Effector CD8-positive, alpha-beta T cell (primary cell): ENCODE results near the gene NFE2L3.

Experiments
- DNase-seq: peaks from one replicate; lab custom pipeline; 2025; lab: John Stamatoyannopoulos, UW

The NFE2L3 gene

DNA sequence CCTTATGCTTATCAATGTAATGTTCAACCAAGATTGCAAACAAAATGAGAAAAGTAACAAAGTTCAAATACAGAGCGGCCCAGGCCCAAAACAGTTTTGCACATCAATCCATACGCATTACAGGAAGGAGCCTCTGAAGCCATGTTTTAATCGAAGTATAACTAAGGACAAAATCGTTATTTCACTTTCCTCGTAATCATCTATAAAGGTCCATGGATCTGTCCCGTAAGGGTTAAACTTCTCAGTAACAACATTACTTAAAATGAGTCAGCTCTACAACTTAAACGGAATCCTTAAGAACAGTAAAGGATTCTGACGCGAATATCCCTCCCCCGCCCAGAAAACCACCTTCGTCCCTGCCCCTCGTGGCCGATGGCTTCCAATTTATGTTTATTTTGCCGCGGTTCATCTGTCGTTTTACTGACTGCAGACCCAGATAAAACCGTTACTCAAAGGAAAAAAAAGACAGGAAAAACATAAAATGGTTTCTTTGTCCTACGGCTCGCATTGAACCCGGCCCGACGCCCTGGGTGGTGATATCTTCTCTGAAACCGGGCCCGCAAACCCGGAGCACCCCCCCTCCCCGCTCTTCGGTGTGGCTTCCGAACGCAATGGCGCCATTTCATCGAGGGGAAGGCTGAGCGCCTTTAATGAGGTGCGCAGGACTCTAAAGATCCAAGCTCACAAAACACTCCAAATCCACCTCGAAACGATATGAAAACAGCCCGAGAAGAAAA lies 47.5 kb downstream of the NFE2L3 start:
- DNase-seq, result peak; percentile 43

DNA sequence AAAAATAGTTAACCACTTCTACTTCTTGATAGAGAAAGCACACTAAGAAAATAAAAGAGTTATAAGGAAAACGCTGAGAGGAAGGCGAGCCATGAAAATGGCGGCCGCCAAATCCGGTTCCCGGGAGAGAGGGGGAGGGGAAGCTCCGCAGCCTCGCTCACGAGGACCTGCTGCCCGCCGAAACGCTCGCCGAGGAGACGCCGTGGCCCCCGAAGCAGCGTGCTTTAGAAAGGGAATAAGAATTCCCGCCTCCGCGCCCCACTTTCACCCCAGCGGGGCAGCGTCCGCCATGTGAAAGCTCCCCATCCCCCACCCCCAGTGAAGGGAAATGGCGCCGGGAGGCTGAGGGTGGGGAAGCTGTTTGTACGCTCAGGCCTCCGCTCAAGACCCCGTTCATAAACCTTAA lies 48.0 kb downstream of the NFE2L3 start:
- DNase-seq, result peak; percentile 70

DNA sequence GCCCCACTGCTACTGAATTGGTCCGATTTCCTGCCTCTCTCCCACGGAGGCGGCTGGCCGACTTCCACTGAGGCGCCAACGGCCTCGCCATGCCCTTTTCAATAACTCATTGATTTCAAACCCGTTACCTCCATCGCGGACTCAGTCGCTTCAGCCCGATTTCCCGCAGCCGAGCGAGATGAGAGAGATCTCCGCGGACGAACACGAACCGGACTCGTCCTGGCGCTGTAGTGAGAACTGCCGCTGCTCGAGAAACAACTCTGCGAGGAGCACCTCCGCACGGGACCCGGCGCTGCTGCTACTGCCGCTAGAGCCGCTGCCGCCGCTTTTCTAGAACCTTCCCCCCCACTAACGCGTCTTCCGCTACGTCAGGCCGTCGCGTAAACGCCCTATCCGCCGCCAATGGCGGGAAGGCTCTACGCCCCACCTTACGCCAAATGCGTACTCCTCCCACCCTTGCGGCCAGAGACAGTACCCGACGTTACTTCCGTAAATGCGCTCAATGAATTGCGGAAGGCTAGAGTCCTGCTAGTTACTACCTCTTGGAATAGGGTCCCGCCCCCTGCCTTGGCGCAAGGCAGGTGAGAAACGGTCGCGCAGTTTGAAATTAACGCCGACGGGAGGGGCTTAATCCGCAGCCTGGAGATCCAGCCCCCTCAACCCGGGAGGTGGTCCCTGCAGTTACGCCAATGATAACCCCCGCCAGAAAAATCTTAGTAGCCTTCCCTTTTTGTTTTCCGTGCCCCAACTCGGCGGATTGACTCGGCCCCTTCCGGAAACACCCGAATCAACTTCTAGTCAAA lies 48.6 kb downstream of the NFE2L3 start, which contains the start of gene HNRNPA2B1:
HNRNPA2B1 (minus strand) TSS at position 303 of the 803 bp plus-strand sequence; CDS start at position 134, 169 bp downstream.
- peak; percentile 97 for DNase-seq

DNA sequence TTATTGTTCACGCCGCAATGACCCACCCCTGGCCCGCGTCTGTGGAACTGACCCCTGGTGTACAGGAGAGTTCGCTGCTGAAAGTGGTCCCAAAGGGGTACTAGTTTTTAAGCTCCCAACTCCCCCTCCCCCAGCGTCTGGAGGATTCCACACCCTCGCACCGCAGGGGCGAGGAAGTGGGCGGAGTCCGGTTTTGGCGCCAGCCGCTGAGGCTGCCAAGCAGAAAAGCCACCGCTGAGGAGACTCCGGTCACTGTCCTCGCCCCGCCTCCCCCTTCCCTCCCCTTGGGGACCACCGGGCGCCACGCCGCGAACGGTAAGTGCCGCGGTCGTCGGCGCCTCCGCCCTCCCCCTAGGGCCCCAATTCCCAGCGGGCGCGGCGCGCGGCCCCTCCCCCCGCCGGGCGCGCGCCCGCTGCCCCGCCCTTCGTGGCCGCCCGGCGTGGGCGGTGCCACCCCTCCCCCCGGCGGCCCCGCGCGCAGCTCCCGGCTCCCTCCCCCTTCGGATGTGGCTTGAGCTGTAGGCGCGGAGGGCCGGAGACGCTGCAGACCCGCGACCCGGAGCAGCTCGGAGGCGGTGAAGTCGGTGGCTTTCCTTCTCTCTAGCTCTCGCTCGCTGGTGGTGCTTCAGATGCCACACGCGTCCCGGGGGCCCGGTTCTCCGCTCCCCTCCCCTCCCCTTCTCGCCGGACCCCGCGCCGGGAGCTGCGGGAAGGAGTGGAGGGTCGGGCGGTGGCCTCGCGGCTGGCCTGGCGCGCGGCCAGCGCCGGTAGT lies 49.4 kb downstream of the NFE2L3 start, which contains the start of gene CBX3:
CBX3 (plus strand) TSS at position 499 of the 772 bp plus-strand sequence. CDS start 1,254 bp downstream, outside the sequence.
- DNase-seq, result peak; percentile 87

DNA sequence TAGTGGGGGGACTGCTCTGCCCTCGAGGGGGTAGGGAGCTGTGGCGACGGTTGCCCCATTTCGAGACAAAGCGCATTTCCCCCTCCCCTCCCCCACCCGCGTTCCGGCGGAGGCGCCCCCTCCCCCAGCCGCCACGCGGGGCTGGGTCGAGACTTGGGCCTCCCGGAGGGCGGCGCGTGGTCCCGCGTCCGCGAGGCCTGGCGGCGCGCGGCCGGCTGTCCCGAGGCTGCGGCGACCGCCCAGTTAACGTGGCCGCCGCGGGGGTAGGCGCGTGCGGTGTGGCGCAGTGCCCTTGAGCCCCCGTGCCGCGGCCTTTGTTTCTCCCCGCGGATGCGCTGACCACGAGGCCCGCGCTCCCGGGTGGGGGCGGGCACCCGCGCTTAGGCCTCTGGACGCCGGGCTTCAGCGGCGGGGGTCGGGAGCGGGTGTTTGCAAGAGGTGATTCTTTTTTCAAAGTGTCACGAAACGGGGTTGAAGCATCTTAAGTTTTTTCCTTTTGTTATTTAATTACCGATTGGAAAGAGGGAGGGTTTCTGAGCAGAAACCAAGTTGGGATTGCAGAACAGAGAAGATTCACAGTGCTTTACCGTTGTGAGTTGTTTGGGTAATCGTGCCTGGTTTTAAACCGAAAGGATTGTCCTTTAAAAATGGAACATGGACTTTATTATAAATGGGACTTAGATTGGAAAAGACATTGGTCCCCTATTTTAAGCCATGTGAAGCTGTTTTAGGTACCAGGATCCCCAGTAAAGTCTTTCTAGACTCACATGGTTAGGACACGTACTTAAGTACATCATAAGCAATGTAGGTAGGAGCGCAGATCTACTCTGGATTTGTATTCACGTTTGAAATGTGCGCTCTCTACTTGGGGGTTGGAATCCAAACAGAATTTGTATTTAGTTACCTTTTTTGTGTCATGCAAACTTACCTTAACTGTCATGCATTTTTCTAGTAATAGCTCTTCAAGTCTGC lies 50.3 kb downstream of the NFE2L3 start:
- peak; percentile 41 for DNase-seq

DNA sequence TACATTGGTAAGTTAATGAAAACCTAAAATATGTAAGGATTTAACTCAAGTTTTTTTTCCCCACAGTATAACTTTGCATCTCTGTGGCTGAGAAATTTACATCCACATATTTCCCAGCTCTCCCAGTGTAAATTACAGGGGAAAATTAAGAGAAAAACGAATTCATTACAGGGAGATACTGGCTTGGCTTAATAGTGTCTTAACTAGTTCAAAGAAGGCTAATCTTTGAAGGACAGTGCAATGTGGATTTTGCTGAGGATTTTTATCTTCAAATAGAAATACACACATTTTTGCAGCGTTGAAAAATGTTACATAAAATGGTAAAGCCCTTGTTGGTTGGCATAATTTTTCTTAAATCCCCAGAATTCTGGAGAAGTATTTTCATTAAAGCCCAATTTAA lies 51.0 kb downstream of the NFE2L3 start:
- DNase-seq, result no peak

DNA sequence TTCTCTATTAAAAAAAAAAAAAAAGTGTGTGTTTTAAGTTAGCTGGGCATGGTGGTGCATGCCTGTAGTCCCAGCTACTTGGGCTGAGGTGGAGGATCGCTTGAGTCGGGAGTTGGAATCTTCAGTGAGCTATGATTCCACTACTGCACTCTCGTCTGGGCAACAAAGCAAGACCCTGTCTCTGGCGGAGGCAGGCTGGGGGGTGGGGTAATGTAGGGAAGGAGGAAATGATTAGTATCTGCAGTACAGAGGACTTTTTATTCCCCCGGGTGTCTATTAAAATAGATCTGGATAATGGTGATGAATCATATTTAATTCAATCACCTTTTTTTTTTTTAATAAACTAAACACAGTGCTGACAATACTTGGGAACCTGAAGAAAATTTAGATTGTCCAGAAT lies 56.0 kb downstream of the NFE2L3 start:
- DNase-seq, result no peak

DNA sequence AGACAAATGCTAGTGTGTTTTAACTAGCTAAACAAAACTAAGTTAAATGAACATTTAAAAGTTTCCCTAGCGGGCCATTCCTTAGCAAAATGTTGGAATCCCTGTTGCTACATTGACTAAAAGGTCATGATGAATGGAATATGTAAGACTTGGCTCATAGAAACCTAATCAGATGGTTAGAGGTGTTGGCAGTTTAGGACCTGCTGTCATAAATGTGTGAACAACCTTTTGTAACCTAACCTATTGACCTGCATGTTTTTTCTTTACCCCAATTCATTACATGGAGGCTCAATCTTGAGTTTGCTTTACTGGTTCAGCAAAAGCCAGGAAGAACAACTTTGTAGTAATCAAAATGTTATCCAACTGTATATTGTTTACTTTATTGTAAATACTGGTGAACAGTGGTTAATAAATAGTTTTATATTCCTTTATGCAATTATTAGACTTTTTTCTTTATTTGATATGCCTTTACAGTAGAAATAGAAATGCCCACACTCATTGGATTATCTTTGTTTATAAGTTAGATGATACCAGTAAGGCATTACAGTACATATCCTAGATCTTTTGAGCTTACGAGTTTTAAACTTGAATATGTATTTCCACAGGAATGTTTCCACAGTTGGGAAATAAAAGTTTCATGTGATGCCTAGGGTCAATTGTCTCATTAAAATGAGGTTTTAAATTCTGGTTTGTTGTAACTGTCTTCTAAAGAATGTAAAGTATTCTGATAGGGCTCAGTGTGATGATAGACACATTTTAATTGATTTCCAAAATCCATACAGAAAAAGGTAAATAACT lies 61.1 kb downstream of the NFE2L3 start:
- no peak for DNase-seq

DNA sequence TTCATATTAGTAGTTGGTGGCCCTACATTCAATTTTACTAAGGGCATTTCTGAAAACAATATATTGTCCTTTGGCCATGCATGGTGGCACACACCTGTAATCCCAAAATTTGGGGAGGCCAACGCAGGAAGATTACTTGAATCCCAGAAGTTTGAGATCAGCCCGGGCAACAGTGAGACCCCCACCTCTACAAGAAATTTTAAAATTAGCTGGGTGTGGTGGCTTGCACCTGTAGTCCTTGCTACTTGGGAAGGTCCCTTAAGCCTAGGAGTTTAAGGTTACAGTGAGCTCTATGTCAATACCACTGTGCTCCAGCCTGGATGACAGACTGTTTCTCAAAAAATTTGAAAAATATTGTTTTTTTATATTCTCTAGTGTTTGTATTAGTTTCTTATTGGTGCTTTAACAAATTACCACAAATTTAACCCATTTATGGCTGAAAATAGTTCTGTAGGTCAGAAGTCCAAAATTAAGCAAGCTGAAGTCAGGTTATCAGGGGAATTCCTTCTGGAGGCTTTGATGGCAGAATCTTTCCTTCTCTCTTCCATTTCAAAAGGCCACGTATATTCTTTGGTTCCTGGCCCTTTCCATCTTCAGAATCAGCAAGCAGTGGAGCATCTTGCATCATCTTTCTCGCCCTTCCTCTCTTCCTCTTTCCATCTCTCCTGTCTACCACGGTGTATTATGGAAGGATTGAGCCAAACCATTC lies 62.0 kb downstream of the NFE2L3 start:
- no peak for DNase-seq

DNA sequence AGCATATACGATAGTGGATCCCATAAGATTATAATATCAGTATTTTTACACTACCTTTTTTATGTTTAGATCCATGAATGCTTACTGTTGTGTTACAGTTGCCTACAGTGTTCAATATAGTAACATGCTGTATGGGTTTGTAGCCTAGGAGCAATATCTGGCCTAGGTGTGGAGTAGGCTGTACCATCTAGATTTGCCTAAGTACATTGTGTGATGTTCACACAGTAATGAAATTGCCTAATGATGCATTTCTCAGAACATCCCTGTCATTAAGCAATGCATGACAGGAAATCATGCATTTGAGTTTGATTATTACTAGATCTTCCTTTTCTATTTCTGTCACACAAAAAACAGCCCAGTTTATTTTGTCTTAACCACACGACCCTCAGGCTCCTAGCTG lies 64.1 kb downstream of the NFE2L3 start:
- no peak for DNase-seq

DNA sequence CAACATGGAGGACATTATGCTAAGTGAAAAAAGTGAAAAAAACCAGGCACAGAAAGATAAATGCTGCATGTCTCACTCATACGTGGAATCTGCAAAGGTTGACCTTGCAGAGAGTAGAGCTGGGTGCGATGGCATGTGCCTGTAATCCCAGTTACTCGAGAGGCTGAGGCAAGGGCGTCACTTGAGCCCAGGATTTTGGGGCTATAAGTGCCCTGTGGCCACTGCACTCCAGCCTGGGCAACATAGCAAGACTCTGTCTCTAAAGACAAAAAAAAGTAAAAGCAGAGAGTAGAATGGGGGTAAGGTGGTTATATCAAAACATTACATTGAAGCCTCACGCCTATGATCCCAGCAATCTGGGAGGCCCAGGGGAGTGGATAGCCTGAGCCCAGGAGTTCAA lies 72.4 kb downstream of the NFE2L3 start:
- DNase-seq, result no peak

DNA sequence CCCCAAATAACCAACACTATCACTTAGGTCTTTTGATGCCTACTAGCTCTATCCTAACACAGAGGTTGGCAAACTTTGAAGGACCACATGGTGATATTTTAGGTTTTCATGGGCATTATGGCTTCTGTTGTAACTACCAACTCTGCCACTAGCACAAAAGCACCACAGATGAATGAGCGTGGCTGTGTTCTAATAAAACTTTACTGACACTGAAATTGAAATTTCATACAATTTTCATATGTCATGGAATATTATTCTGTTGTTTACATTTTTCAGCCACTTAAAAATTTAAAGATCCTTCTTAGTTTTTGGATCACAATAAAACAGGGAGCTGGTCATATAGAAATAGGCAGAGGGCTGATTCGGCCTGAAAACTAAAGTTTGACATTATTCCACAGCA lies 76.0 kb downstream of the NFE2L3 start:
- DNase-seq, result no peak

DNA sequence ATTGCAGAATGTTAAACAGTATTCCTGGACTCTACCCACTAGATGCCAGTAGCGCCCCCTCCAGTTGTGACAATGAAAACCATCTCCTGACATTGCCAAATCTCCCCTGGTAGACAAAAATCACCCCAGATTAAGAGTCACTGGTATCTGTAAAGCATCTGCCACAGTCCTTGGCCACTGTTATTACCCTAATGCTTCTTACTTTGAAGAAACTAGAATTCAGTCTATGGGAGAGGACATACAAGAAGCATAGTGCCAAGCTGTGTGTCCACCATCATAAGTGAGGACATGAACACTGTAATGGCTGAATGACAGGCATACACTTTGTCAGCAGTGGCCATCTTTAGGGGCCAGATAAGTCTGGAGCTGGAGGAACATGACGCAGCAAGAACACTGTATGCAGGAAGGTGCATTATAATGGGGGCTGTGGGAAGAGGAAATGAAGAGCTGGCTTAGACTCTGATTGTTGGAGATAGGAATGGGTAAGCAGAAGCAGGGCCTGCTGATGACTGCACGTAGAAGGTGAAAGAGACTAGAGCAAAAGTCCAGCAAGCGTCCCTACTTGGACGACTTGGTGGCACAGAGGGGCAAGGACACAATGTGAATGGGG lies 82.0 kb downstream of the NFE2L3 start:
- DNase-seq, result no peak
